ENCODE measurements around the gene NUP42. TPM values are rescaled to one million over a fixed set of nuclear protein-coding genes. Genes with fewer than 3 reads are reported as not detected.

Gene NUP42
- total and polyA plus RNA-seq, 9 of the 15 experiments (the other 6 are each of a cell fraction or from before 2014, with no cell fraction given) = 41.8 to 86.4 (median 71.2) TPM

GRCh38 chr7:23181684-23182553 is at the start of gene NUP42 (continued):
- TF ChIP-seq CLOCK (CRISPR knock-in tag; IDR thresholded peaks at IDR 0.05; ENCODE audit: borderline replicate concordance) (no peak), JUND (IDR thresholded peaks at IDR 0.05; ENCODE audit: borderline replicate concordance, low read depth, low read length) (peak; percentile 92), JUND (tag; IDR thresholded peaks at IDR 0.05; ENCODE audit: borderline replicate concordance, low read depth, low read length) (peak; percentile 87), HOMEZ (CRISPR knock-in tag; IDR thresholded peaks at IDR 0.05) (no peak), ZFP91 (CRISPR knock-in tag; IDR thresholded peaks at IDR 0.05) (no peak), ETV1 (tag; conservative IDR thresholded peaks at IDR 0.05; ENCODE audit: low read depth) (peak; percentile 77), NKRF (IDR thresholded peaks at IDR 0.05; ENCODE audit: borderline replicate concordance) (peak; percentile 88; the same call in 1 of the 2 replicates), ZNF780A (CRISPR knock-in tag; IDR thresholded peaks at IDR 0.05) (no peak), BRD4 (IDR thresholded peaks at IDR 0.05) (peak; percentile 72; the same call in 1 of the 2 replicates), ZNF518B (CRISPR knock-in tag; IDR thresholded peaks at IDR 0.05) (no peak), KDM2B (CRISPR knock-in tag; IDR thresholded peaks at IDR 0.05) (peak; percentile 40; the same call in 1 of the 2 replicates), HLTF (IDR thresholded peaks at IDR 0.05) (no peak), ZNF408 (CRISPR knock-in tag; IDR thresholded peaks at IDR 0.05; ENCODE audit: low read depth) (no peak), FOS (IDR thresholded peaks at IDR 0.05; ENCODE audit: extremely low read depth, insufficient read length) (peak; percentile 33), CHCHD3 (CRISPR knock-in tag; IDR thresholded peaks at IDR 0.05) (no peak)
